ENCODE measurements around the gene CTDSP2.

Gene CTDSP2

DNA sequence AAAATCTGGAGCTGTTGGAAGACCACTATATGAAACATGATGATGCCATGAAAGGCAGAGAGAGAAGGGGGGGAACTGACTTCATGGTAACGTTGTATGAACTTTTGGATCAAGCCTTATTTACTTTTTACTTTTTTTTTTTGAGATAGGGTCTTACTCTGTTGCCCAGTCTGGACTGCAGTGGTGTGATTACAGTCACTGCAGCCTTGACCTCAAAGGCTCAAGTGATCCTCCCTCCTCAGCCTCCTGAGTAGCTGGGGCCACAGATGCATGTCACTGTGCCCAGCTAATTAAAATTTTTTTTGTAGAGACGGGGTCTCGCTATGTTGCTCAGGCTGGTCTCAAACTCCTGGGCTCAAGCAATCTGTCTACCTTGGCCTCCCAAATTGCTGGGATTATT is 31.3 kb upstream of the CTDSP2 start:
- Histone ChIP-seq H3K27me3 (ENCODE audit: insufficient read depth, low read length) (no peaks in the 10 kb centered on the region), H3K4me3 (ENCODE audit: low read depth, low read length) (no peak overlapping the region), H3K27ac (ENCODE audit: low read depth, low read length) (no peak overlapping the region), H2AFZ (ENCODE audit: low read length, unreplicated experiment) (no peak overlapping the region), H3K4me1 (ENCODE audit: control insufficient read depth, insufficient read depth, low read length, unreplicated experiment) (peaks cover 7% of the 10 kb centered on the region), H3K79me2 (ENCODE audit: control insufficient read depth, insufficient read depth, low read length, unreplicated experiment) (no peaks in the 10 kb centered on the region), H3K36me3 (ENCODE audit: insufficient read depth, low read length) (no peaks in the 10 kb centered on the region)

DNA sequence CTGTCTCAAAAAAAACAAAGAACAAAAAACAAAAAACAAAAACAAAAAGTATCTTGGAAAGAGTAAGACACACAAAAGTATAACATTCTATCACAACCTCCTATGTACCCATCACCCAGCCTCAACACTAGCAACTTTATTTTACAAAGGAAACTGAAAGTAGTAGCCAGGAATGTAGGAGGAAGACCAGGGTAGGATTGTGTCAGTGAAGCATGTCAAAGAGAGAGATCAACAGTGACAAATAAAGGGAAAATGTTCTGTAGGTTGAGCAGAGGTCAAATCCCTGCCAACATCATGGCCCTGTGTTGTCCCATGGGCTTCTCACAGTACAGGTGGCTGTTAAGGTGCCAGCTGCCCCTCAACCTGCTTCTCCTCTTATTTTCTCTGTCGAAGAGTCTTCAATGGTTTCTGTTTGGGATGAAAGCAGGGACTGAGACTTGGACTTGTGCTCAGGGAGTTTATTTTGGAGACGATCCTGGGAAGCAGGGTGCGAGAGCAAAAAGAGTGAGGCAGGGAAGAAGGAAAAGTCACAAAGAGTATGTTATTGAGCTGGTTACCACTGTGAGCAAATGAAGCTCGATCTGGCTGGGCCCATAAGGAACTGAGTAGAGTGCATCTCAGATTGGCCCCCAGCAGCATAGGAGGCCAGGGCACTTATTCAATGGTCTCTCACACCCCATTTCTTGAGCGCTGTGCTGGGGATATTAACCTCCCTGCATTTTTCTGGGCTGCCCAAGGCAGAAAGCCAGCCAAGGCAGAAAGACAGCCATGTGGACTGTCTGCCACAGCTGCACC is 29.4 kb upstream of the CTDSP2 start:
- H2AFZ ChIP-seq (ENCODE audit: low read length, unreplicated experiment), result peak overlapping the region; percentile 30

DNA sequence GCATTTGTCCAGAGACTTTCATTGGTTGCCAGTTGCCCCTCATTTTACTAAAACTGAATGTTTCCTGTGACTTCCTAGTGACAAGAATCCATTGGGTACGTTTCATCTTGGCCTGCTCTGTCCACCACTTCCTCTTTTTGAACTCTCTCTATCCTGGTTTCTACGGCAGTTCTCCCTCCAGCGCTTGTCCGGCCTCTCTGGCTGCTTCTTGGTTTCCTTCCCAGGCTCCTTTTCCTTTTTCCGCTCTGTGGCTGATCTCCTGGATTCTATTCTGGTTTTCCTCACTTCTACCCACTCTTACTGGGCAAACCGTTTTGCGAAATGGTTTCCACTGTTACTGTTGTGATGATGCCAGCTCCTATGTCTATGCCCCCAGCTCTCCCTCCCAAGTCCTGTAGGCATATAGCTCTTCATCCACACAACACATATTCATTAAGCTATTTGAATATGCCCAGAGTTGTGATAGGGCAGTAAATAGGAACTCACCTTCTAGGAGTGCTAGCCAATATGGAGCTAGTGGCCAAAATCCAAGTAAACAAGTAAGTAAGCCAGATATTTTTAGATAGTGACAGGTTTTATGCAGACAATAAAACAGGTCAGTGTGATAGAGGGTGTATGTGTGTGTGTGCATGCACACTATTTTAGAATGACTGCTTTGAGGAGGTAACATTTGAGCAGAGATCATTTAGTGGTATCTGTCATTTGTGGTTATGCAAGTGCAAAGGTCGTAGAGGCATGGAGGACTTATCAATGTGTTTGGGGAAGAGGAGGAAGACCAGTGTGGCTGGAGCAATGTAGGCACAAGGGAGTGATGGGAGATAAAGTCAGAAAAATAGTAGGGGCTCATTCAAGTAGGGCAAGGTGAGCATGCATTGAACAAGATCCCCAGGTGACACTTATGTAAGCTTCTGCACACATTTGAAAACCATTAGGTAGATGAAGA is 27.9 kb upstream of the CTDSP2 start:
- no peaks in the 10 kb centered on the region for H3K4me1 ChIP-seq (ENCODE audit: control insufficient read depth, insufficient read depth, low read length, unreplicated experiment)
- H3K27ac ChIP-seq (ENCODE audit: low read depth, low read length), result no peak overlapping the region
- no peaks in the 10 kb centered on the region for H3K27me3 ChIP-seq (ENCODE audit: insufficient read depth, low read length)
- H3K4me3 ChIP-seq (ENCODE audit: low read depth, low read length), result no peak overlapping the region
- no peak overlapping the region for H2AFZ ChIP-seq (ENCODE audit: low read length, unreplicated experiment)
- no peaks in the 10 kb centered on the region for H3K36me3 ChIP-seq (ENCODE audit: insufficient read depth, low read length)
- H3K79me2 ChIP-seq (ENCODE audit: control insufficient read depth, insufficient read depth, low read length, unreplicated experiment), result no peaks in the 10 kb centered on the region

More for the DNA sequence above, 29.4 kb upstream of the CTDSP2 start:
- H3K27ac ChIP-seq (ENCODE audit: low read depth, low read length), result no peak overlapping the region
- no peak overlapping the region for H3K4me3 ChIP-seq (ENCODE audit: low read depth, low read length)
- no peaks in the 10 kb centered on the region for H3K27me3 ChIP-seq (ENCODE audit: insufficient read depth, low read length)
- H3K36me3 ChIP-seq (ENCODE audit: insufficient read depth, low read length), result no peaks in the 10 kb centered on the region
- H3K4me1 ChIP-seq (ENCODE audit: control insufficient read depth, insufficient read depth, low read length, unreplicated experiment), result no peaks in the 10 kb centered on the region
- H3K79me2 ChIP-seq (ENCODE audit: control insufficient read depth, insufficient read depth, low read length, unreplicated experiment), result no peaks in the 10 kb centered on the region

DNA sequence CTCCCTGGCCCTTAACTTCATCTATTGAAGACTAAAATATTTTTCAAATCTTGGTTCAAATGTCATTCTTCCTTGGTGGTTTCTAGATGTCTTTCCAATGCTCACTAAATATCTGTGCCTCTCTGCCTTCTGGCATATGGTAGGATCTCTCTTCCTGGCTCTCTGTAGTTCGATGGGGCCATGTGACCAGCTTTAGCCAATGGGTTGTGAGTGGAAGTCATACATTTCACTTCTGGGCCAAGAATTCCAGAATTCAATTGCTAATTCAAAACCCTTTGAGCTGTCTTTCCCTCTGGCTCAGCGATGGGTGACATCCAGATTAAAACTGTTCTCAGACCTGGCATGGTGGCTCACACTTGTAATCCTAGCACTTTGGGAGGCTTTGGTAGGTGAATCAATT is 25.8 kb upstream of the CTDSP2 start:
- H3K4me1 ChIP-seq (ENCODE audit: control insufficient read depth, insufficient read depth, low read length, unreplicated experiment), result no peaks in the 10 kb centered on the region
- H3K27ac ChIP-seq (ENCODE audit: low read depth, low read length), result no peak overlapping the region
- H3K79me2 ChIP-seq (ENCODE audit: control insufficient read depth, insufficient read depth, low read length, unreplicated experiment), result no peaks in the 10 kb centered on the region
- H3K4me3 ChIP-seq (ENCODE audit: low read depth, low read length), result no peak overlapping the region
- H3K27me3 ChIP-seq (ENCODE audit: insufficient read depth, low read length), result no peaks in the 10 kb centered on the region
- no peaks in the 10 kb centered on the region for H3K36me3 ChIP-seq (ENCODE audit: insufficient read depth, low read length)
- no peak overlapping the region for H2AFZ ChIP-seq (ENCODE audit: low read length, unreplicated experiment)

DNA sequence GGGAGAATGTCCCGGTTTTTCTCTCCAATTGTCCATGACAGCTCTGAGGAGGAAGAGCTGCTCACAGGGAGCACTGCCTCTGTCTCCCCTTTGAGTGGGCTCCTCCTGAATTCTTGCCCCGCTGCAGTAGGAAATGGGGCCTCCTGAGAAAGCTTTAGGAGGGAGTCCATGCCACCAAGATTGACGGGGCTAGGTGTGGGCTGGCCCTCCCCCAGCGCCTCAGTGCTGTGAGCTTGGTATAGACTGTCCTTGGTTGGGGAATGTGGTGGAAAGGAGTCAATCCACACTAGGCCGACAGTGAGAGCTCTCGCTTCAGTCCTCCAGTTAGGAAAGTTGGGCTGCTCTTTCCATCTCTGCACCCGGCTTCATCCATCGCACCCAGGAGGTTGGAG is 23.4 kb upstream of the CTDSP2 start:
- peaks cover 7% of the 10 kb centered on the region for H3K4me1 ChIP-seq (ENCODE audit: control insufficient read depth, insufficient read depth, low read length, unreplicated experiment)
- H2AFZ ChIP-seq (ENCODE audit: low read length, unreplicated experiment), result no peak overlapping the region
- no peaks in the 10 kb centered on the region for H3K79me2 ChIP-seq (ENCODE audit: control insufficient read depth, insufficient read depth, low read length, unreplicated experiment)
- no peak overlapping the region for H3K27ac ChIP-seq (ENCODE audit: low read depth, low read length)
- H3K36me3 ChIP-seq (ENCODE audit: insufficient read depth, low read length), result no peaks in the 10 kb centered on the region
- no peak overlapping the region for H3K4me3 ChIP-seq (ENCODE audit: low read depth, low read length)
- no peaks in the 10 kb centered on the region for H3K27me3 ChIP-seq (ENCODE audit: insufficient read depth, low read length)

DNA sequence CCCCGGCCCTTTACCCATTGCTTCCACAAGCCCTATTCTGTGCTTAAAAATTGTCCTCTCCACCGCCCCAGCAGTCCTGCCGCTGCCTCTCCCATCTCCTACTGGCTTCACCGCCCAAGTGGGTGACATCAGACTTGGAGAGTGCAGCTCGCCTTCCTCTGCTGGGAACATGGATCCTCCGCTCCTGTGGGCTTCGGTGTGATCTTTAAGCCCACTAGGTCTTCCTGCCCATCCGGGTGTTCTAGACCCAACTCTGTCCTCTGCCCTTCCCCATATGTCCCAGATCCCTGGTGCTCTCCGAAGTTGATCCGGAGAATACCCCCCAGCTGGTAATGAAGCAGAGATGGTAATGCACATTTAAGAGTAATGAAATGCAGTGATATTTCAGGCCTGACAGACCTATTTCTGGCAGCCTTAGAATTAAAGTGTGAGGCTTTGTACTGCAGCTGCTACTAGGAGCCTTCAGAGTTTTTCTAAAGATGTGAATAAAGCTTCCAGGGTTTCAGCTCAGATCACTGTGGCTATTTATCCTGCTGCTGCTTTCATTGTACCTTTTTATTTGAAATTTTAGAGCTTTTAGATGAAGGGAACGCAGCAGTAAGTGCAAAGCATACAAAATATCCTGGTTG is 22.9 kb upstream of the CTDSP2 start:
- H3K4me3 ChIP-seq (ENCODE audit: low read depth, low read length), result no peak overlapping the region

DNA sequence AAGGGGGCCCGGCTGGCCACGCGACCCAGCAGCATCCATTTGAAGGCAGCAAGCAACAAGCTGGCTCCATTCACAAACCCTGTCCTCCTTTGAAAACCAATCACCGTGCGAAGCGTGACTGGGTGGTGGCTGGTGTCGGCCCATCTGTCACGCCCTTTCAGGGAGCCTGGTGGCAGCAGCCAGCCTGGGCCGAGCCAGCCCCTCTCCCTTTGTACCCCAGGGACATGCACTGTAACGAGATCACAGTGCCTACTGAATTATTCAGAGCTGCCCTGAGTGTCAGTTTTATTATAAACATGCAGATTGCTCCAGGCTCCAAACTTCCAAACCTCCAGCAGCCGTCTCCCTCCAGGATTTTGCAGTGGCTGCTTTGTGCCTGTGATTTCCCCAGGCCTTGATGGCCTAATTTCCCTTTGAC is 22.3 kb upstream of the CTDSP2 start:
- Histone ChIP-seq H3K4me1 (ENCODE audit: control insufficient read depth, insufficient read depth, low read length, unreplicated experiment) (peaks cover 14% of the 10 kb centered on the region), H3K36me3 (ENCODE audit: insufficient read depth, low read length) (no peaks in the 10 kb centered on the region), H3K27me3 (ENCODE audit: insufficient read depth, low read length) (no peaks in the 10 kb centered on the region), H3K27ac (ENCODE audit: low read depth, low read length) (no peak overlapping the region), H2AFZ (ENCODE audit: low read length, unreplicated experiment) (no peak overlapping the region), H3K79me2 (ENCODE audit: control insufficient read depth, insufficient read depth, low read length, unreplicated experiment) (no peaks in the 10 kb centered on the region), H3K4me3 (ENCODE audit: low read depth, low read length) (no peak overlapping the region)

More for the DNA sequence above, 22.9 kb upstream of the CTDSP2 start:
- Histone ChIP-seq H2AFZ (ENCODE audit: low read length, unreplicated experiment) (no peak overlapping the region), H3K27ac (ENCODE audit: low read depth, low read length) (no peak overlapping the region), H3K79me2 (ENCODE audit: control insufficient read depth, insufficient read depth, low read length, unreplicated experiment) (no peaks in the 10 kb centered on the region), H3K36me3 (ENCODE audit: insufficient read depth, low read length) (no peaks in the 10 kb centered on the region), H3K4me1 (ENCODE audit: control insufficient read depth, insufficient read depth, low read length, unreplicated experiment) (peaks cover 9% of the 10 kb centered on the region), H3K27me3 (ENCODE audit: insufficient read depth, low read length) (no peaks in the 10 kb centered on the region)

DNA sequence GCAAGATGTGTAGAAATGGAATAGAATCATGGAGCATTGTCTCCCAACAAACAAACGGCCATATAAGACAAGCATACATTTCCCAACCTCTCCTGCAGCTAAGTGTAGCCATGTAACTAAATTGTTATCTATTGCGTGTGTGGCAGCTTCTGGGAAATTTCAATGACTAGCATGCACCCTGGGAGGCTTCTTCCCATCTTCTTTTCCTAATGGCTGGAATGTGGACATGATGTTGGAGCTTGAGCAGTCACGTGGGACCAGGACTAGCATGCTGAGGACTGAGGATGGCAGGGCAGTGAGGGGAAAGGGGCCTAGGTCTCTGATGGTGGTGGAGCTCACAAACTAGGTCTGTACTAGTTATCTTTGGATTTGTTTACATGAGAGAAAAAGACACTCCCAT is 21.7 kb upstream of the CTDSP2 start:
- Histone ChIP-seq H3K4me1 (ENCODE audit: control insufficient read depth, insufficient read depth, low read length, unreplicated experiment) (peaks cover 18% of the 10 kb centered on the region), H3K4me3 (ENCODE audit: low read depth, low read length) (no peak overlapping the region), H3K36me3 (ENCODE audit: insufficient read depth, low read length) (no peaks in the 10 kb centered on the region), H3K79me2 (ENCODE audit: control insufficient read depth, insufficient read depth, low read length, unreplicated experiment) (no peaks in the 10 kb centered on the region), H3K27ac (ENCODE audit: low read depth, low read length) (no peak overlapping the region), H3K27me3 (ENCODE audit: insufficient read depth, low read length) (no peaks in the 10 kb centered on the region), H2AFZ (ENCODE audit: low read length, unreplicated experiment) (no peak overlapping the region)

DNA sequence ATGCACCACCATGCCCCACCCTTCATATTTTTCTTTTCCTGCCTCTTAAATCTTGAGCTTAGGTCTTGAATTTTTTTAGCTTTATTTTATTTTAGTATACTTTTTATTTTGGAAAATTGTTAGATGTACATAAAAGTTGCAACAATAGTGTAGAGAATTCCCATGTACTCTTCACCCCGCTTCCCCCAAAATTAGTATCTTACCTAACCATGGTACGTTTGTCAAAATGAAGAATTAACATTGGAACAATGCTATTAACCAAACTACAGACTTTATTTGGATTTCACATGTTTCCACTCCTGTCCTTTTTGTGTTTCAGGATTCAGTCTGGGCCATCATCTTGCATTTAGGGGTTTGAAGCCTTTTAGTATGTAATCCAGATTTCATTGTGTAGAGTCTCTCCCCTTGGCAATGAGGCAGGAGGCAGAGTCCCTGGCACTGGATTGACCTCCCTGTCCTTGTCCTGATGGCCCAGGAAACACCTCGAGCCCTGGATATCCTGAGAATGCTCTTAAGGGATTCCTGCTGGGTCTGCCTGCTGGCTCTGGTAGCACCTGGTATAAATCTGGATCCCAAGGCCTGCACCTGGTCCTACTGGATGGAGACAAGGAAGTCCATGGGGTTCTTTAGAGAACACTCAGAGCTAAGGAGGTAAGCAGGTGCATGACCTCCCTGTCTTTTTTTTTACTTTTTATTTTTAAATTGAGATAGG is 19.9 kb upstream of the CTDSP2 start:
- no peak overlapping the region for H2AFZ ChIP-seq (ENCODE audit: low read length, unreplicated experiment)
- H3K27me3 ChIP-seq (ENCODE audit: insufficient read depth, low read length), result no peaks in the 10 kb centered on the region
- H3K4me3 ChIP-seq (ENCODE audit: low read depth, low read length), result no peak overlapping the region
- peaks cover 22% of the 10 kb centered on the region for H3K4me1 ChIP-seq (ENCODE audit: control insufficient read depth, insufficient read depth, low read length, unreplicated experiment)
- no peaks in the 10 kb centered on the region for H3K79me2 ChIP-seq (ENCODE audit: control insufficient read depth, insufficient read depth, low read length, unreplicated experiment)
- H3K27ac ChIP-seq (ENCODE audit: low read depth, low read length), result no peak overlapping the region
- no peaks in the 10 kb centered on the region for H3K36me3 ChIP-seq (ENCODE audit: insufficient read depth, low read length)

DNA sequence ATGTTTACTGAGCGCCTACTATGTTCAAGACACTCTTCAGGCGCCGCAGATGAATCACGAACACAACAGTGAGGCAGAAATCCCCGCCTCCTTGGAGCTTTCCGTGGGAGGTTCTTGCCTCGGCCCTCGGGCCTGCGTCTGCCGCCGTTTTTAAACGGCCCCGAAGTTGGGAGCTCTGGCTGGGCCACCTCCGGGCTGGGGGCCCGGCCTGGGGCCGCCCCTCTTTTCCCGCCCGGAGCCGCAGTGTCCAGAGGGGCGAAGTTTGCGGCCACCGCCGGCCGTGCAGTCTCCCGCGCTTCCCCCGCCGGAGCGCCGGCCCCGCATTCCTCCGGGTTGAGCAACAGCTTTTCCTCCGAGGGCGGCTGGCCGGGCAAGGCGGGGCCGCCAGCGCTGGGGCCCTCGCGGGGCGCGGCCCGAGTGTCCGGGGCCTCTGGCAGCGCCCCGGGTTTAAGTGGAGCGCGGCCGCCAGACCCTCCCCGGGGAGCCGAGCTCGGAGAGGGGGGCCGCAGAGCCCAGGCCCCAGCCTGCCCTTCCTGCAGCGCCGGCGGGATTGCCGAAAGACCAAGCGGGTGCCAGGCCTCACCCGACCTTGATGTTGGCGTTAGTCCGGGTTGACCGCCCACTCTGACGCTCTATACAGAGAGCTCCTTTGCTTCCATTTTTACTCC is 18.7 kb upstream of the CTDSP2 start:
- no peaks in the 10 kb centered on the region for H3K79me2 ChIP-seq (ENCODE audit: control insufficient read depth, insufficient read depth, low read length, unreplicated experiment)
- peak overlapping the region; percentile 73 for H3K4me3 ChIP-seq (ENCODE audit: low read depth, low read length)
- H3K27me3 ChIP-seq (ENCODE audit: insufficient read depth, low read length), result no peaks in the 10 kb centered on the region
- H3K4me1 ChIP-seq (ENCODE audit: control insufficient read depth, insufficient read depth, low read length, unreplicated experiment), result peaks cover 22% of the 10 kb centered on the region
- peak overlapping the region; percentile 92 for H3K27ac ChIP-seq (ENCODE audit: low read depth, low read length)
- H3K36me3 ChIP-seq (ENCODE audit: insufficient read depth, low read length), result no peaks in the 10 kb centered on the region
- peak overlapping the region; percentile 82 for H2AFZ ChIP-seq (ENCODE audit: low read length, unreplicated experiment)

Data from ACC112 (cell line).